NCI-H1436 treated with DMSO at 0.1 percent for 48 hours (cell line): Measurements from ENCODE around the gene VDAC2.
A peak's percentile ranks its signal among the peaks of the same experiment; 100 is the strongest.

Experiments used
- DNase-seq: peaks from one replicate; lab custom pipeline; 2025; lab: John Stamatoyannopoulos, UW

The VDAC2 gene

GRCh38 chr10:75231672-75232581 is 21.3 kb downstream of the VDAC2 start:
- DNase-seq = no peak

DNA sequence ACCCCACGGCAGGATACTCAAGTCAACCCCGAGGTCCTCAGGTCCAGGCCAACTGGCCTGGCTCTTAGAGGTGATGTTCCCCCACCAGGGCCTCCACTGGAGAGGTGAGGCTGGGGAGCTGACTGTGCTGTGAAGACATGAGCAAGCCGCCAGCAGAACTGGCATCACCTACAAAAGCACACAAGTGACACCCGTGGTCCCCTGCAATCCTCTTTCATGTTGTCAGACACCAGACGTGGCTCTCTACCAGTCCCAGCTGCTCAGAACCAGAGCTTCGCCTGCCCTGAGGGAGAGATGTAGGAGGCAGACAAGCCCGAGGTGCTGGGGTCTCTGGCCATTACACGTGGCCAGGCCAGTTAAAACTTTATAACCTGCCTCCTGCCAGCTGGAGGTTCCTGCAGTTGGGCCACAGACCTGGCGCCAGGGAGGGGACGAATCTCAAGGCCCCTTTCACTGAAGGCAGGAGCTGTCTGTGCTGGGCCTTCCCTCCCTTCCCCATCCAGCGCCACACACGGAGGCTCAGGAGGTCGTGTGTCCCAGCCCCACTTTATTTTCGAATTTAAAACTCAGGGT is 22.9 kb downstream of the VDAC2 start:
- DNase-seq = no peak

DNA sequence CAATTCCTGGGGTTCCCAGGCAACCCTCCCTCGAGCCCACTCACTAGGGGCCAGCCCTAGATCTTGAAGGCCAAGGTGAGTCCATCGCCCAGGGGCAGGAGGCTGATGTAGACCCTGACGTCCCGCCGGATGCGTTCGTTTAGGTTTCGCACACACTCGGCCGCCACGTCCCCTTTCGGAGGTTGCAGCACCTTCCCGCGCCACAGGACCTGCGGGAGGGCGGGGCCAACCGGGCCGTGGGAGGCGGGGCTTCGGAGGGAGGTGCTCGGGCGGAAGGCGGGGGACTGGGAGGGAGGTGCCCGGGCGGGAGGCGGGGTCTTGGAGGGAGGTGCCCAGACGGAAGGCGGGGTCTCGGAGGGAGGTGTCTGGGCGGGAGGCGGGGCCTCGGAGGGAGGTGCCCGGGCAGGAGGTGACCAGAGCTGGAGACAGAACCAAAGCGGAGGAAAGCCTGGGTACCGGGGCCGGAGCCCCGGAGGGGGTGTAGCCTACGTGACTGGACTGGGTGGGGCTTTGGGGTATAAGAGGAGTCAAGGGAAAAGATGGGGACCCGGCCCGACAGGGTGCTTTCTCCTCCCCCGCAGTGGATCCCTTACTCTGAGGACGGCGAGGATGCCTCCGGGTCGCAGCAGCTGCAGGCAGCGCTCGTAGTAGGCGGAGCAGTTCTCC is 23.6 kb downstream of the VDAC2 start:
- peak; percentile 75 for DNase-seq

GRCh38 chr10:75234683-75235374 is 24.2 kb downstream of the VDAC2 start:
- no peak for DNase-seq

DNA sequence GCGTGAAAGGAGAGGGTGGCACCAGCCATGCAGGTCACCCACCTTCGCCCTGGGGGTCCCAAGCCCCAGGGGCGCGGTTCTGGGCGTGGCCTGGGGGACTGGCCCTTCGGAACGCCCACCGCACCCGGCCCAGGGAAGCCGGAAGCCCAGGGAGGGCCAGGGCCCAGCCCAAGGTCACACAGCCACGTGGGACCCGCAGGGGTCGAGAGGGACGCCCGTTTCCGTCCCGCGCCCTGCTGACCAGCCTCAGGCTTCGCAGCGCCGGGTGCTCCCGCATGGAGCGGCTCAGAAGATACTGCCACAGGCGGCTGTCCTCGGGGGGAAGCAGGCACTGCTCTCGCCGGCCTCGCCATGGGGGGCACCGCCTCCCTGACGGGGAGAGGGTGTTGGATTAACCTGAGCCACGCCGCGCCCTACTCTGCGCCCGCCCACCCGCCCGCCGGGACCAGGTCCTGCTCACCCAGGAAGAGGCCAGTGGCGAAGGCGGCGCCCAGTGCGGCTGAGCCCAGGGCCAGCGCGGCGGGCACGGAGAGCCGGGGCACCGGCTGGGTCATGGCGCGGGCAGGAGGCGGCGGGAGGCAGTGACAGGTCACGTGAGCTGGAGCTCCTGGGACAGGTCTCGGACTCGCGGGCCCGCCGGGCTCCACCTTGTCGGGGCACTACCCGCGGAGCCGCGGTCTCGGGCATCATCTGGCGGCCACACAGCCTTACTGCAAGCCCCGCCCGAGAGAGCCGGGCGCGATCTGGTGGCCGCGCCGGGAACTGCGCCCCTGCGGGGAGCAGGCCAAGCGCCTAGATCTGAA is 25.0 kb downstream of the VDAC2 start, which contains the start of gene COMTD1:
Gene COMTD1 (minus strand): TSS at position 583 of the 803 bp plus-strand sequence. CDS start 29 bp downstream, at position 554.
- DNase-seq = peak; percentile 73

DNA sequence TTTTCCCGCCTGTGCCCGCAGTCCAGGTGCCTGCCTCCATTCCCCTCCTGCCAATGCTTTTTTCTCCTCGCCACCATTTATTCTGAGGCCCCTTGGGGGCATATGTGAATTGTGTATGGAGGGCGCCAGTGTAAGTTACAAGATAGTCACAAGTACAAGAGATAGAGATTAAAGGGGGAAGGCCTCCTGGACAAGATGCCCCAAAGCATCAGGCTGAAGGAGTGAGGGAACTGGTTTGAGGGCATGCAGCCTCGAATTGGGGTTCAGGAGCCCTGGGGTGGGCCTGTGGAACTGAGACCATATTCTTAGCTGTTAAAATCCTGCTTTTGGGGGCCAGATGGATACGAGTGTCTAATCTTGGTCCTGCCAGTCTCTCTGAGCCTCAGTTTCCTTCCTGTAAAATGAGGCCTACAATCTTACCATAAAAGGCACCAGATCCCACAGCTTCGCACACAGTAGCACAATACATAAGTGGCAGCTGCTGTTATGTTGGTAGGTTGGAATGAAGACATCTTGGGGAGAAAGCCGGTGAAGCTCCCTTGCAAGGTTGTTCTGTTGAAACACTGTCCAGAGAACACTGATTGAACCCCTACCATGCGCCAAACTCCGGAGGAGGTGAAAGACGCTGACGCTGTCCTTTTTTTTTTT is 25.7 kb downstream of the VDAC2 start:
- no peak for DNase-seq

- DNase-seq = no peak
Measured at GRCh38 chr10:75238182-75239095, 27.8 kb downstream of the VDAC2 start.

GRCh38 chr10:75239096-75239790 is 28.6 kb downstream of the VDAC2 start:
- no peak for DNase-seq

DNA sequence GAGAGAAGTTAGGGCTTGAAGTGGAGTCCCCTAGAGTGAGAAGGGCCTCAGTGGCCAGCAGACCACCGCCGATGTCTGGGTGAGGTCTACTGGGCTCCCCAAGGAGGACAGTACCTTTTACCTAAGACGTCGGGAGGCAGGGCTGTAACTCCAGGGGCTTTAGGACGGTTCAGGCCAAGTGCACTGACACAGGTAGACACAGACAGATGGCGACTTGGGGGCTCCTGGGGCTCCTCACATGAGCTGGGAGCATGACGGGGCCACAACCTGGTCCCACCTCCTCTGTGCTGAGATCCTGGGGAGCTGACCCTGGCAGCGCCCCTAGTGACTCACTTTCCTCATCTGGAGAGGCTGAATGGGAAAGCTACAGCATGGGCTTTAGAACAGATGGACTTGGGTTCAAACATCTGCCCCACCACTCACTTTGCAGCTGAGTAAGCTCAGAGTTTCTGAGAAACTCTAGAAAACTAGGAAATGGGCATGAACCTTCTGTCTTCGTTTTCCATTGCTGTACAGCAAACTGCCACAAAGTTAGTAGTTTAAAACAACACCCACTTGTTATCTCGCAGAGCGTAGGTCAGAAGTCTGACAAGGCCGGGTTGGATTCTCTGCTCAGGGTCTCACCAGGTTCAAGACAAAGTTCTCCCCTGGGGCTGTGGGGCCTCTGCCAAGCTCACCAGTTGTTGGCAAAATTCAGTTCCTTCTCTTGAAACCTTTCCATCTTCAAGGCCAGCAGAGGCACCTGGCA is 29.9 kb downstream of the VDAC2 start:
- no peak for DNase-seq

DNA sequence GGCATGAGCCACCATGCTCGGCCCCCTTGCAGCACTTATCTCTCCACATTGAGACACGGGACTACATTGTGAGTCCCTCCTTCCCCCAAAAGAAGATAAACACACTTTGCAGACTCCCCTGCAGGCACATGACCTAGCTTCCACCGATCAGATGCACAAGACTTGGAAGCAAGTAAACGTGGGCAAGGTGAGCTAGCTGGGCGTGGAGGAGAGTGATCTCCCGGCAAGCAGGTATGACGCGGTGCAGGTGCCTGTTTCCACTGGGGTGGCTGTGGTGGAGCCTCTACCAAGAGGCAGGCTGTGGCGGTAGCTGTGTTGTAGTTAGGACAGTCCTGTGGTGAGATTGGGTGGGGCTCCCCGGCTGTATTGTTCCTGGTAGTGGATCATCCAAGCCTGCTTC is 32.8 kb downstream of the VDAC2 start:
- DNase-seq = no peak

GRCh38 chr10:75244487-75245353 is 34.1 kb downstream of the VDAC2 start:
- no peak for DNase-seq

DNA sequence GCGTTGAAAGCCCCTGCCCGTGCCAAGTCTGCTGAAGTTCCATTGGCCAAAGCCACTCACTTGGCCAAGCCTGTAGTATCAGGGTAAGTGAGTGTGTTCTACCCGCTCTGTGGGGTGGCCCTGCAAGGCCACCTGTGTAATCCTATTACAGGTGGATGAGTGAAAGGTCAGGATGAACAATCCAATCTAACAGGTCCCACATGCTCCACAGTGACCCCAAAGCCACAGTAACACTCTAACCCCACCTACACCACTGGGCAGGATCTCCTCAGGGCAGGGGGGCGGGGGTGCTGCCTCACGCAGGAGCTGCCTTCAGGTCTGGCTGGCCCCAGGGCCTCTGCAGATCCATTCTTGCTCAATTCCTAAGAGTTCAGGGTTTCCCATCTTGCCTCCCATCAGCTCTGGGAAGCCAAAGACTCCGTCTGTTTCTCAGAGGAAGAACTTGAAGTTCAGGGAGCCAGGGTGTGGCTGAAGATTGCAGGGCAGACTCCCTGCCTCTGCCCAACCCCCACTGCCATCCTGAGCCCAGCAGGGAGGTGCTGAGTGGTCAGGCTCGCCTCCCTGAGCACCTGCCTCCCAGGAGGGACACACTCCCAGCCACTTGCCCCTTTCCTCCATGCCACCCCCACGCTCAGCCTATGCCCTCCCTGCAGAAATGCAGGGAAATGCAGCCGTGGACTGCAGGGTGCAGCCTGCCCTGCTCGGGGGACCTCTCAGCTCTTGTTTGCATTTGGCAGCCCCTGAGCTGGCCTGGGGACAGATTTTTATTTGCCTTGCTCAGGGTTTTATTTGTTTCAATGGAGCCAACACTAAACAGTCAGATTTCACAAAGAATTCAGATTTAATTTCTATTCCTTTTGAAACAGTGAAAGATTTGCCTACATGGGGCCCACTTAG is 35.0 kb downstream of the VDAC2 start:
- DNase-seq = no peak

- no peak for DNase-seq
Measured at GRCh38 chr10:75246506-75246905, 35.9 kb downstream of the VDAC2 start.

GRCh38 chr10:75247797-75248196 is 37.2 kb downstream of the VDAC2 start:
- no peak for DNase-seq

- no peak for DNase-seq
Measured at GRCh38 chr10:75250934-75251333, 40.3 kb downstream of the VDAC2 start.
